ENCODE data around the gene AK6. TPM values are rescaled to one million over a fixed set of nuclear protein-coding genes. Genes with fewer than 3 reads are reported as not detected.
A peak's percentile ranks its signal among the peaks of the same experiment; 100 is the strongest.

Gene AK6
- total and polyA plus RNA-seq, 10 of the 15 experiments (the other 5 are each of a cell fraction or from before 2014, with no cell fraction given), result 45.2 to 446 (median 86.6) TPM

GRCh38 chr5:69374911-69375446, 5.7 kb upstream of the AK6 start (continued):
- TF ChIP-seq PRDM15 (CRISPR knock-in tag; IDR thresholded peaks at IDR 0.05) (no peak), CHD4 (IDR thresholded peaks at IDR 0.05) (no peak), NFIC (IDR thresholded peaks at IDR 0.05; ENCODE audit: low read depth, low read length) (peak; percentile 66; the same call in 1 of the 2 replicates), SIX5 (IDR thresholded peaks at IDR 0.05; ENCODE audit: low read depth, low read length, severe bottlenecking) (no peak), JUND (IDR thresholded peaks at IDR 0.05; ENCODE audit: low read depth, low read length) (no peak), KDM1A (IDR thresholded peaks at IDR 0.05; ENCODE audit: borderline replicate concordance) (no peak), MYC (IDR thresholded peaks at IDR 0.05; ENCODE audit: insufficient read depth, insufficient read length, insufficient replicate concordance, low read length, severe bottlenecking) (no peak), RUNX3 (IDR thresholded peaks at IDR 0.05; ENCODE audit: low read length) (peak; percentile 11; the same call in 1 of the 2 replicates), LARP7 (IDR thresholded peaks at IDR 0.05) (no peak), EZH2 (IDR thresholded peaks at IDR 0.05; ENCODE audit: borderline replicate concordance, control insufficient read depth, low read depth, low read length) (no peak), CHD1 (IDR thresholded peaks at IDR 0.05; ENCODE audit: low read depth, low read length) (no peak), ETV6 (conservative IDR thresholded peaks at IDR 0.05 in 1 of 2, IDR thresholded peaks at IDR 0.05 in 1 of 2; ENCODE audit: borderline replicate concordance in 1 of 2, low read depth in 1 of 2) (no peak; a peak in 1 of 4 replicates), SMC3 (IDR thresholded peaks at IDR 0.05; ENCODE audit: borderline replicate concordance, low read length) (no peak), USF1 (IDR thresholded peaks at IDR 0.05; ENCODE audit: borderline replicate concordance, extremely low read length, insufficient read depth, low read depth, low read length) (no peak), ZNF384 (IDR thresholded peaks at IDR 0.05; ENCODE audit: borderline replicate concordance, low read depth, low read length) (no peak), SMARCA5 (IDR thresholded peaks at IDR 0.05) (peak; percentile 72; the same call in 1 of the 2 replicates), IRF3 (IDR thresholded peaks at IDR 0.05) (no peak), ZBTB33 (IDR thresholded peaks at IDR 0.05) (no peak), ZNF217 (IDR thresholded peaks at IDR 0.05) (no peak), BCLAF1 (IDR thresholded peaks at IDR 0.05) (no peak)

Data from GM12878 (cell line).